Mesendoderm (in vitro differentiated cells): ENCODE measurements around the gene CEACAM19.

Source experiments
- DNase-seq: peaks from one replicate; pipeline ENCODE4 v3.0.0; 2013
- H2AK5ac ChIP-seq: 2 replicates; pipeline ENCODE4 v1.6.1; 2013; ENCODE audit warnings: low read length, inconsistent platforms
- H2BK120ac ChIP-seq: 2 replicates; pipeline ENCODE4 v1.6.1; 2013; ENCODE audit warnings: low read depth, mild to moderate bottlenecking, low read length, moderate library complexity, mixed read lengths
- H2BK15ac ChIP-seq: replicated peaks from 2 replicates; pipeline ENCODE4 v1.6.1; 2013; ENCODE audit warnings: low read depth, mild to moderate bottlenecking, moderate library complexity
- H2BK5ac ChIP-seq: 2 replicates; pipeline ENCODE4 v1.6.1; 2013; ENCODE audit warnings: low read length, inconsistent platforms
- H3K18ac ChIP-seq: 2 replicates; pipeline ENCODE4 v1.6.1; 2013; ENCODE audit warnings: mild to moderate bottlenecking, low read length, mixed read lengths
- H3K23ac ChIP-seq: one replicate; pipeline ENCODE4 v1.6.1; 2013; ENCODE audit warnings: low read length
- H3K27ac ChIP-seq: 2 replicates; pipeline ENCODE4 v1.5.1; 2013; ENCODE audit warnings: low read depth, mild to moderate bottlenecking, inconsistent platforms, low read length, moderate library complexity
- H3K27me3 ChIP-seq: 2 replicates; pipeline ENCODE4 v1.6.1; 2013; ENCODE audit warnings: low read length, control low read depth, mild to moderate bottlenecking, inconsistent platforms; ENCODE audit not compliant: insufficient read depth, poor library complexity
- H3K36me3 ChIP-seq: 2 replicates; pipeline ENCODE4 v1.6.1; 2013; ENCODE audit warnings: low read length, inconsistent platforms; ENCODE audit not compliant: control insufficient read depth, insufficient read depth
- H3K4ac ChIP-seq: one replicate; pipeline ENCODE4 v1.6.1; 2013; ENCODE audit warnings: low read depth, mild to moderate bottlenecking, low read length, moderate library complexity
- H3K4me1 ChIP-seq: 2 replicates; pipeline ENCODE4 v1.6.1; 2013; ENCODE audit warnings: low read depth, low read length, inconsistent platforms; ENCODE audit not compliant: control insufficient read depth
- H3K4me2 ChIP-seq: 2 replicates; pipeline ENCODE4 v1.6.1; 2013; ENCODE audit warnings: low read length
- H3K4me3 ChIP-seq: 2 replicates; pipeline ENCODE4 v1.5.1; 2013; ENCODE audit warnings: mild to moderate bottlenecking, low read length
- H3K56ac ChIP-seq: one replicate; pipeline ENCODE4 v1.6.1; 2013; ENCODE audit warnings: low read length
- H3K79me1 ChIP-seq: 2 replicates; pipeline ENCODE4 v1.6.1; 2013; ENCODE audit warnings: low read length, inconsistent platforms
- H3K79me2 ChIP-seq: 2 replicates; pipeline ENCODE4 v1.6.1; 2013; ENCODE audit warnings: mild to moderate bottlenecking, low read length; ENCODE audit not compliant: control insufficient read depth, insufficient read depth
- H3K9ac ChIP-seq: 2 replicates; pipeline ENCODE4 v1.6.1; 2013; ENCODE audit warnings: low read length, inconsistent platforms
- H4K5ac ChIP-seq: one replicate; pipeline ENCODE4 v1.6.1; 2013; ENCODE audit warnings: low read length
- H4K8ac ChIP-seq: one replicate; pipeline ENCODE4 v1.6.1; 2013; ENCODE audit warnings: low read depth, mild to moderate bottlenecking, control low read depth, low read length, moderate library complexity
- WGBS: extraction: QIAGEN DNeasy Blood & Tissue Kit; methylation state at CpG from one replicate; pipeline ENCODE4 v1.1.7; 2013; ENCODE audit warnings: low lambda C conversion rate, missing lambda C conversion rate; ENCODE audit not compliant: insufficient coverage; ENCODE audit errors: extremely low coverage; 5-methylcytosine and 5-hydroxymethylcytosine counted together

The CEACAM19 gene

GRCh38 chr19:44685877-44686276, 14.6 kb downstream of the CEACAM19 start:
- no peak overlapping the region for H2BK120ac ChIP-seq
- no peaks in the 10 kb centered on the region for H3K27me3 ChIP-seq
- H3K56ac ChIP-seq: no peak overlapping the region
- H2BK5ac ChIP-seq: no peak overlapping the region
- no peak overlapping the region for H2AK5ac ChIP-seq
- H3K18ac ChIP-seq: no peak overlapping the region
- no CpG with 5 or more reads among the region's 4 CpGs for WGBS
- H3K4me3 ChIP-seq: no peak overlapping the region
- no peaks in the 10 kb centered on the region for H3K4me1 ChIP-seq
- H2BK15ac ChIP-seq: no peak overlapping the region
- no peak overlapping the region for H3K27ac ChIP-seq
- H3K23ac ChIP-seq: no peak overlapping the region
- no peak overlapping the region for H3K4ac ChIP-seq
- no peaks in the 10 kb centered on the region for H3K79me1 ChIP-seq
- DNase-seq: no peak
- H3K4me2 ChIP-seq: no peak overlapping the region
- no peak overlapping the region for H4K8ac ChIP-seq
- H3K36me3 ChIP-seq: no peaks in the 10 kb centered on the region
- H4K5ac ChIP-seq: no peak overlapping the region
- H3K79me2 ChIP-seq: no peaks in the 10 kb centered on the region
- H3K9ac ChIP-seq: no peak overlapping the region

GRCh38 chr19:44686896-44687295, 15.6 kb downstream of the CEACAM19 start:
- Histone ChIP-seq H3K4me1 (no peaks in the 10 kb centered on the region), H3K27ac (no peak overlapping the region), H4K5ac (no peak overlapping the region), H2BK120ac (no peak overlapping the region), H4K8ac (no peak overlapping the region), H3K79me1 (no peaks in the 10 kb centered on the region), H3K23ac (no peak overlapping the region), H3K18ac (no peak overlapping the region), H3K4ac (no peak overlapping the region), H3K56ac (peak overlapping the region; percentile 34), H3K9ac (no peak overlapping the region), H3K27me3 (no peaks in the 10 kb centered on the region), H3K79me2 (no peaks in the 10 kb centered on the region), H3K4me3 (no peak overlapping the region), H3K36me3 (no peaks in the 10 kb centered on the region), H3K4me2 (no peak overlapping the region), H2BK5ac (no peak overlapping the region), H2BK15ac (no peak overlapping the region), H2AK5ac (no peak overlapping the region)
- no peak for DNase-seq
- no CpG with 5 or more reads among the region's 4 CpGs for WGBS

- no peak overlapping the region for H2BK120ac ChIP-seq
- DNase-seq: no peak
- H3K27ac ChIP-seq: no peak overlapping the region
- no peak overlapping the region for H3K23ac ChIP-seq
- H2AK5ac ChIP-seq: no peak overlapping the region
- no peaks in the 10 kb centered on the region for H3K27me3 ChIP-seq
- H3K4me3 ChIP-seq: no peak overlapping the region
- no peak overlapping the region for H2BK5ac ChIP-seq
- no peaks in the 10 kb centered on the region for H3K36me3 ChIP-seq
- no peak overlapping the region for H3K56ac ChIP-seq
- no peak overlapping the region for H3K18ac ChIP-seq
- no peaks in the 10 kb centered on the region for H3K79me2 ChIP-seq
- no peak overlapping the region for H3K4me2 ChIP-seq
- H2BK15ac ChIP-seq: no peak overlapping the region
- no peak overlapping the region for H3K4ac ChIP-seq
- no peak overlapping the region for H3K9ac ChIP-seq
- no peaks in the 10 kb centered on the region for H3K79me1 ChIP-seq
- no peak overlapping the region for H4K5ac ChIP-seq
- no peak overlapping the region for H4K8ac ChIP-seq
- WGBS: no CpG with 5 or more reads among the region's 7 CpGs
- no peaks in the 10 kb centered on the region for H3K4me1 ChIP-seq
These were observed 16.6 kb downstream of the CEACAM19 start for GRCh38 chr19:44687888-44688287.

- H3K4me2 ChIP-seq: peak overlapping the region; percentile 18
- no peak overlapping the region for H3K23ac ChIP-seq
- H3K79me2 ChIP-seq: no peaks in the 10 kb centered on the region
- H3K4me3 ChIP-seq: no peak overlapping the region
- no peak overlapping the region for H2BK120ac ChIP-seq
- H3K56ac ChIP-seq: peak overlapping the region; percentile 73
- H4K5ac ChIP-seq: no peak overlapping the region
- peak overlapping the region; percentile 26 for H3K9ac ChIP-seq
- H3K18ac ChIP-seq: no peak overlapping the region
- peak; percentile 82 for DNase-seq
- H3K27me3 ChIP-seq: no peaks in the 10 kb centered on the region
- H3K4me1 ChIP-seq: no peaks in the 10 kb centered on the region
- H2BK5ac ChIP-seq: no peak overlapping the region
- no peak overlapping the region for H3K4ac ChIP-seq
- no peak overlapping the region for H2BK15ac ChIP-seq
- H3K36me3 ChIP-seq: no peaks in the 10 kb centered on the region
- H2AK5ac ChIP-seq: no peak overlapping the region
- no peak overlapping the region for H4K8ac ChIP-seq
- H3K27ac ChIP-seq: no peak overlapping the region
- WGBS: no CpG with 5 or more reads among the region's 11 CpGs
- no peaks in the 10 kb centered on the region for H3K79me1 ChIP-seq
These were observed 18.2 kb downstream of the CEACAM19 start for GRCh38 chr19:44689290-44690130.

- Histone ChIP-seq H3K79me1 (no peaks in the 10 kb centered on the region), H3K18ac (no peak overlapping the region), H3K27ac (no peak overlapping the region), H3K56ac (no peak overlapping the region), H3K79me2 (no peaks in the 10 kb centered on the region), H3K36me3 (no peaks in the 10 kb centered on the region), H3K4me3 (no peak overlapping the region), H4K5ac (no peak overlapping the region), H3K4me1 (no peaks in the 10 kb centered on the region), H3K23ac (no peak overlapping the region), H4K8ac (no peak overlapping the region), H3K4ac (no peak overlapping the region), H2BK15ac (no peak overlapping the region), H3K4me2 (no peak overlapping the region), H3K27me3 (no peaks in the 10 kb centered on the region), H2BK120ac (no peak overlapping the region), H2AK5ac (no peak overlapping the region), H3K9ac (no peak overlapping the region), H2BK5ac (no peak overlapping the region)
- no peak for DNase-seq
- no CpG with 5 or more reads among the region's 3 CpGs for WGBS
These were observed 18.8 kb downstream of the CEACAM19 start for GRCh38 chr19:44690131-44690440.

GRCh38 chr19:44692379-44692721, 21.1 kb downstream of the CEACAM19 start:
- H3K79me1 ChIP-seq: no peaks in the 10 kb centered on the region
- H4K5ac ChIP-seq: no peak overlapping the region
- no peak overlapping the region for H3K56ac ChIP-seq
- H3K79me2 ChIP-seq: no peaks in the 10 kb centered on the region
- no peak overlapping the region for H2BK5ac ChIP-seq
- H3K4ac ChIP-seq: no peak overlapping the region
- no CpG with 5 or more reads among the region's 5 CpGs for WGBS
- no peak overlapping the region for H2BK15ac ChIP-seq
- no peak overlapping the region for H2BK120ac ChIP-seq
- H3K4me3 ChIP-seq: no peak overlapping the region
- H3K27ac ChIP-seq: no peak overlapping the region
- H3K9ac ChIP-seq: no peak overlapping the region
- no peak overlapping the region for H3K23ac ChIP-seq
- no peak for DNase-seq
- no peak overlapping the region for H3K18ac ChIP-seq
- H3K36me3 ChIP-seq: no peaks in the 10 kb centered on the region
- no peaks in the 10 kb centered on the region for H3K27me3 ChIP-seq
- no peaks in the 10 kb centered on the region for H3K4me1 ChIP-seq
- no peak overlapping the region for H2AK5ac ChIP-seq
- H3K4me2 ChIP-seq: no peak overlapping the region
- no peak overlapping the region for H4K8ac ChIP-seq
